ENCODE data around the gene FN3KRP.

The FN3KRP gene

GRCh38 chr17:82723169-82723807, 6.8 kb downstream of the FN3KRP start:
- H3K27me3 ChIP-seq (ENCODE audit: insufficient read depth, low read length) = no peaks in the 10 kb centered on the region
- H3K4me2 ChIP-seq (ENCODE audit: low read length) = no peak overlapping the region
- no peaks in the 10 kb centered on the region for H4K20me1 ChIP-seq (ENCODE audit: insufficient read depth, low read length)
- H3K9me2 ChIP-seq (ENCODE audit: low read depth, low read length) = no peaks in the 10 kb centered on the region
- H3K9me3 ChIP-seq (ENCODE audit: low read length) = no peaks in the 10 kb centered on the region
- H3K79me2 ChIP-seq (ENCODE audit: insufficient read depth, low read length) = no peaks in the 10 kb centered on the region
- no peak overlapping the region for H2AFZ ChIP-seq (ENCODE audit: low read length)
- H3F3A ChIP-seq (ENCODE audit: insufficient read depth, low read length) = no peaks in the 10 kb centered on the region
- TF ChIP-seq EZH2 (IDR thresholded peaks at IDR 0.05; ENCODE audit: borderline replicate concordance, low read length) = no peak
- no peak for TF ChIP-seq CTCF (IDR thresholded peaks at IDR 0.05; ENCODE audit: low read length)
- H3K4me1 ChIP-seq (ENCODE audit: insufficient read depth, low read length, severe bottlenecking) = no peaks in the 10 kb centered on the region
- H3K36me3 ChIP-seq (ENCODE audit: insufficient read depth, low read length) = peaks cover 57% of the 10 kb centered on the region
- H3K4me3 ChIP-seq (ENCODE audit: low read depth, low read length, poor library complexity, severe bottlenecking) = no peak overlapping the region
- no peak overlapping the region for H3K9ac ChIP-seq (ENCODE audit: low read length)
- H3K27ac ChIP-seq (ENCODE audit: low read depth, low read length, poor library complexity, severe bottlenecking) = no peak overlapping the region

DNA sequence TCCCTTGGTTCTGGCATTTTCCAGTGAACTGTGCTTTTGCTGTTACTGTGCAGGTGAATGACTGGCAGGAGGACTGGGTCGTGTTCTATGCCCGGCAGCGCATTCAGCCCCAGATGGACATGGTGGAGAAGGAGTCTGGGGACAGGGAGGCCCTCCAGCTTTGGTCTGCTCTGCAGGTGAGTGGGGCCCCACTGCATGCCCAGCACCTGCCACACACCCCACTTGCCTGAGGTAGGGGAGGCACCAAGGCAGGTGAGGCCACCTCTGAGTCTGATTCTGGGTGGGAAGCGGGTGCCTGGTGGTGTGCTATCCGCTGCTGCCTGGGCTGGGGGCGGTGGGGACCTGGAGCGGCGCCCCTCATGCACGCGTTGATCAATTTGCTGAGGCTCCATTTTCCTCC, 9.9 kb downstream of the FN3KRP start:
- Histone ChIP-seq H3K4me1 (ENCODE audit: insufficient read depth, low read length, severe bottlenecking) (no peaks in the 10 kb centered on the region), H3K9me3 (ENCODE audit: low read length) (no peaks in the 10 kb centered on the region), H2AFZ (ENCODE audit: low read length) (no peak overlapping the region), H3K4me2 (ENCODE audit: low read length) (no peak overlapping the region), H4K20me1 (ENCODE audit: insufficient read depth, low read length) (no peaks in the 10 kb centered on the region), H3K79me2 (ENCODE audit: insufficient read depth, low read length) (no peaks in the 10 kb centered on the region), H3K27ac (ENCODE audit: low read depth, low read length, poor library complexity, severe bottlenecking) (no peak overlapping the region), H3K9me2 (ENCODE audit: low read depth, low read length) (no peaks in the 10 kb centered on the region), H3K4me3 (ENCODE audit: low read depth, low read length, poor library complexity, severe bottlenecking) (no peak overlapping the region), H3F3A (ENCODE audit: insufficient read depth, low read length) (no peaks in the 10 kb centered on the region), H3K36me3 (ENCODE audit: insufficient read depth, low read length) (peaks cover 50% of the 10 kb centered on the region), H3K27me3 (ENCODE audit: insufficient read depth, low read length) (no peaks in the 10 kb centered on the region), H3K9ac (ENCODE audit: low read length) (no peak overlapping the region)
- no peak for TF ChIP-seq CTCF (IDR thresholded peaks at IDR 0.05; ENCODE audit: low read length)
- TF ChIP-seq EZH2 (IDR thresholded peaks at IDR 0.05; ENCODE audit: borderline replicate concordance, low read length) = no peak

GRCh38 chr17:82729479-82730260, 13.2 kb downstream of the FN3KRP start:
- Histone ChIP-seq H3K79me2 (ENCODE audit: insufficient read depth, low read length) (no peaks in the 10 kb centered on the region), H3K9ac (ENCODE audit: low read length) (no peak overlapping the region), H3K9me2 (ENCODE audit: low read depth, low read length) (no peaks in the 10 kb centered on the region), H2AFZ (ENCODE audit: low read length) (no peak overlapping the region), H3K27ac (ENCODE audit: low read depth, low read length, poor library complexity, severe bottlenecking) (no peak overlapping the region), H3K4me1 (ENCODE audit: insufficient read depth, low read length, severe bottlenecking) (no peaks in the 10 kb centered on the region), H3K4me2 (ENCODE audit: low read length) (no peak overlapping the region), H3K9me3 (ENCODE audit: low read length) (peaks cover 7% of the 10 kb centered on the region), H4K20me1 (ENCODE audit: insufficient read depth, low read length) (no peaks in the 10 kb centered on the region), H3K4me3 (ENCODE audit: low read depth, low read length, poor library complexity, severe bottlenecking) (no peak overlapping the region), H3K27me3 (ENCODE audit: insufficient read depth, low read length) (no peaks in the 10 kb centered on the region), H3F3A (ENCODE audit: insufficient read depth, low read length) (no peaks in the 10 kb centered on the region), H3K36me3 (ENCODE audit: insufficient read depth, low read length) (peaks cover 66% of the 10 kb centered on the region)
- TF ChIP-seq CTCF (IDR thresholded peaks at IDR 0.05; ENCODE audit: low read length) (no peak), EZH2 (IDR thresholded peaks at IDR 0.05; ENCODE audit: borderline replicate concordance, low read length) (no peak)
